ENCODE data around the gene SEC24C. TPM values are rescaled to one million over a fixed set of nuclear protein-coding genes. Genes with fewer than 3 reads are reported as not detected.
A peak's percentile ranks its signal among the peaks of the same experiment; 100 is the strongest.
"Not testable (repeated sequence)": the region's sequence is repeated elsewhere in the genome, so short reads cannot be mapped to it uniquely, and the experiment has no call there.

Gene SEC24C
- total RNA-seq (2014; rRNA removed; shearing (Covaris generic)): 30.2 and 40.3 TPM in 2 replicates

DNA sequence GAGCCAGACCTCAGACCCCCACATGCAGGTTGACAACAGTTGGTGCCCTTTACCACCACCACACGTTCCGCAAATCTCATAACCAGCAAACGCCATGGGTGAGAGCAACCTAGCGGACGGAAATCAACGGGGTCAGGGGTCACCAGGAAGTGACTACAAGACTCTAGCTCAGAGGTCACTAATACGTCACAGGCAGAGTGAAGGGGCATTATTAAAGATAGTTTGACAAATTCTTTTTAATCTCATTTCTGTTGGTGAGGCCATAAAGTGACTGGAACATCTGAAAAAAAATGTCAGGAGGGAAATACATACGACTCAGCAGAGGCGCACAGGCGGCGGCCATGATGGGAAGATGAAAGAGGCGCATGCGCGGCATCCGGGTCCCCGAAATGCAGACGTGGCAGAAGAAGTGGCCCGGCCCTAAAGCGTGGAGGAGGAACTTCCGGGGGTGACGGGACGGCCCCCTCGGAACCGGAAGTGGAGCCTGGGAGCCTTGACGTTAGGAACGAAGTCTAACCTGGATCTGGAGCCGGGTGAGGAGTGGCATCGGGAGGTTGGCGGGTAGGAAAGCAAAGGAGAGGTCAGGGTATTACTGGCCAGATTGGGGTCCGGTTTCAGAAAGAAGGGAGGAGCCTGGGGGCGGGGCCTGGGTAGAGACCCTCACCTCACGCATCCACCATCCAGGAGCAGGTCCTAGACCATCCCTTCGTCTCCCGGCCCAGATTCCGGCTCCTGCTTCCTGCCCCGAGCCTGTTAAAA is at the start of gene SEC24C:
Gene SEC24C (plus strand): TSS at position 468 of the 759 bp plus-strand sequence. CDS start 2,461 bp downstream, outside the sequence.
- peak; percentile 96 for DNase-seq (ENCODE audit: low read depth)

- DNase-seq (ENCODE audit: low read depth): not testable (repeated sequence)
Measured at GRCh38 chr10:73695302-73695701, 48.9 kb upstream of the SEC24C start.

- DNase-seq (ENCODE audit: low read depth): not testable (repeated sequence)
Measured at GRCh38 chr10:73697675-73698159, 46.5 kb upstream of the SEC24C start, which contains the start of gene AGAP5. AGAP5 (minus strand) TSS chr10:73698109; CDS start chr10:73697755, 354 bp downstream.

GRCh38 chr10:73698819-73699218 is 45.4 kb upstream of the SEC24C start:
- DNase-seq (ENCODE audit: low read depth): not testable (repeated sequence)

- not testable (repeated sequence) for DNase-seq (ENCODE audit: low read depth)
Measured at GRCh38 chr10:73703924-73704323, 40.2 kb upstream of the SEC24C start.

GRCh38 chr10:73705506-73706072 is 38.6 kb upstream of the SEC24C start:
- not testable (repeated sequence) for DNase-seq (ENCODE audit: low read depth)

- DNase-seq (ENCODE audit: low read depth): not testable (repeated sequence)
Measured at GRCh38 chr10:73706488-73706887, 37.7 kb upstream of the SEC24C start.

- DNase-seq (ENCODE audit: low read depth): not testable (repeated sequence)
Measured at GRCh38 chr10:73707628-73708027, 36.5 kb upstream of the SEC24C start.

GRCh38 chr10:73708122-73708521 is 36.0 kb upstream of the SEC24C start:
- DNase-seq (ENCODE audit: low read depth): not testable (repeated sequence)

DNA sequence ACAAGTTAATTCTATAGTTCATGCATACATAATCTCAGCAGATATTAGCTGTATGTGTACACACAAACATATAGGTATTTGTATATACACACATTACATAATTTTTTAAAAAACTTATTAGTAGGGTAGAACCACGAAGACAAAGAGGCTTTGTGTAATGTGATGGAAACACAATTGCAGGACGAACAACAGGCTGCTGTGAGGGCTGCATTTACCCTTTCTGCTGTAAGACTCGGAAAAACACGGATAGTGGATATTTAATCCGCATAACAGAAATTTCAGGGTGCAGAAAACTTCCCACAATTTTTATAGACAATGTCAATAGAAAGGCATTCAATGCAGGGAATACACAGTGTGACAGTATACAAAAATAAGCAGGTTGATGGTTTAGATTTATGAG is 32.5 kb upstream of the SEC24C start:
- DNase-seq (ENCODE audit: low read depth): not testable (repeated sequence)

- not testable (repeated sequence) for DNase-seq (ENCODE audit: low read depth)
Measured at GRCh38 chr10:73713912-73714311, 30.3 kb upstream of the SEC24C start.

DNA sequence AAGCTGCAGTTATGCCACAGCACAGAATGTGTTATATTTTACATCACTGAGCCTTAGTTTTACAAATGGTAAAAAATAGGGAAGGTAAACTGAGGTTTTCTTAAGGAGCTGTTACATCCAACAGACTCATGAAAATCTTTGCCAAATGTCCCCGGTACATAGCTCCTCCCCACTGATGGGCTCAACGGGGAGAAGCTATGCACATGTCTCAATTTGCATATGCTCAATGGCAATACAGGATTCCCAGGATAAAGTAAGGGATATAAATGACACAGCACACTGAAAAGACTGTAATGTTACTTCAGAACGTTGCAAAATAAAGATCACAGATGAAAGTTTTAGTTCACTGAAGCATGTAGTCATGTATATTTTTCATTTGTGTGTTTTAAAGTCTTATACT is 29.7 kb upstream of the SEC24C start:
- not testable (repeated sequence) for DNase-seq (ENCODE audit: low read depth)

- not testable (repeated sequence) for DNase-seq (ENCODE audit: low read depth)
Measured at GRCh38 chr10:73715179-73716156, 28.7 kb upstream of the SEC24C start.

DNA sequence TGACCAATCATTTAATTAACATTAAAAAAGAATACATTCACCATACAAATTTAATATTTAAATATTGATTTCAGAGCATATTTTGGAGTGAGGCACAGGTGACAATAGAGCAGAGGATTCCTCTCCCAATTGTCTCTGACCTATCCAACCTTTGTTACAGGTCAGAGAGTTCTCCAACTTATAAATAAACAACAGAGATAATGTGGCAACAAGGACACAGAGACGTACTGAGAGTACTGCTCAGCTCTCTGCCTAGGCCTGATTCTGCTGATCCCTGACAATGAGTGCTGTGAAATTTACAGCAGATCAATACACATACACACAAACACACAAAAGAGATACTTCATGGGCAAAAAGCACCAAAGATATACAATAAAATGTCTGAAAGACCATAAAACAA is 27.9 kb upstream of the SEC24C start:
- no peak for DNase-seq (ENCODE audit: low read depth)

DNA sequence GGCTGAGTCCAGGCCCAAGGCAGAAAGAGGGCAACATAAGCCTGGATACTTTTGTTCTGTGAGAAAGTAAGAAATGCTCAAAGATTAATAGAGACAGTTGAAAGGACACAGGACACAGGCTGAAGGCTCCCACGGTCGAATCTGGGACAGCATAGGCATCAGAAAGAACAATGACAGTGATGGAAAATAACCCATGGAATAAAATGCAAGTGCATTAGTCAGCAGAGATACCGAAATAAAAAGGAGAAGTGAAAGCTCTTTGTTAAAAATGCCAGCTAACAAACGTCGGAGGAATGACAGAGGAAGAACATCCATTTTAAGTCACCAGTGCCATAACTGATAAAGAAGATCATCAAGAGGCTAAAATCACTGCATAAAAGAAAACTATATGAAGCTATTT is 26.6 kb upstream of the SEC24C start:
- DNase-seq (ENCODE audit: low read depth): no peak

DNA sequence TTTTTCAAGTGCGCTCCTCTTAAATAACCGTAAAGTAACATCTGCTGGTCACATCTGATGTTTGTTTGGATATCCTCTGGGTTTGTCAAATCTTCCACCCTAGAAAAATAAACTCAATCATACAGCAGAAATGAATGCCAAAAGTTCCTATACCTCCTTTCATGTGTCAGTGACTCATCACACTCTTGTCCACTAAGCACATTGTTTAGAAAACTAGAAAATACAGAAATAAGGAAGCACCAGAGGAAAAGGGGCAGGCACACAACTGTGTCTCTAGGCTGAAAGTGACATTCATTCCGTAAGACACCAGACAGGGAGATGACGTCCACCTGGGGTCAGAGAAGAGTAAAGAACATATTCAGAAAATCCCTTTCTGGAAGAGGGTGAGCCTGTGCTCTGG is 23.6 kb upstream of the SEC24C start:
- DNase-seq (ENCODE audit: low read depth): not testable (repeated sequence)

DNA sequence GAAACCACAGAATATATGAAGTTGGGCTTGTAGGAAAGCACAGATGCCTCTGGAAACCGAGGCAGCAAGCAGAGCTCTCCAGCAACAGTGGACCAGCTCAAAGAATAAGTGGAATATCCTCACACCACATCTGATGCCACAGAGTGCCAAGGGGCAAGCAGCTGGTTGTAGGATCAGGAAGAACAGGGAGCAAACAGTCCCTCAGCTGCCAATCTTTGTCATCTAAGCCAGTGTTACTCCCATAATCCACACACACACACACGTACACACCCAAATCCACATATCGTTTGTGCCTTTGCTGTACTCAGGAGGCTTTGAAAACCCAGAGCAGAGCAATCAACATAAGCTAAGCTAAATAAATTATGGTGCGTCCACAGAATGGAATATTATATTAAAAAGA is 20.7 kb upstream of the SEC24C start:
- DNase-seq (ENCODE audit: low read depth): no peak

DNA sequence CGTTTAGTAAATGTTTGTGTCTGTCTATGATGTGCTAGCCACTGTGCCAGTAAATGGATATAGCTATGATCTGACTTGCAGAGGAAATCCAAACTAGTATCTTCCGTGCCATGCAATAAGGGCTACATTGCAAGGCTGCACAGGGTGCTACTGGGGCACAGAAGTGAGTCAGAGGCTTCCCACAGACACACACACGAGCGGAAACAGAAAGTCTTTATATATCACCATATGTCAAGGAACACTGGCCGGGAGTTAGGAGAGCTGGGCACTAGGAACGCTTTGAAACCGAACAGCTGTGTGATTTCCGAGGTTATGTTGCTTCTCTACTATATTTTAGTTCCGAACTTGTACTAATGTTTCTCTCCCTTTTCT is 14.4 kb upstream of the SEC24C start:
- DNase-seq (ENCODE audit: low read depth): peak; percentile 33

DNA sequence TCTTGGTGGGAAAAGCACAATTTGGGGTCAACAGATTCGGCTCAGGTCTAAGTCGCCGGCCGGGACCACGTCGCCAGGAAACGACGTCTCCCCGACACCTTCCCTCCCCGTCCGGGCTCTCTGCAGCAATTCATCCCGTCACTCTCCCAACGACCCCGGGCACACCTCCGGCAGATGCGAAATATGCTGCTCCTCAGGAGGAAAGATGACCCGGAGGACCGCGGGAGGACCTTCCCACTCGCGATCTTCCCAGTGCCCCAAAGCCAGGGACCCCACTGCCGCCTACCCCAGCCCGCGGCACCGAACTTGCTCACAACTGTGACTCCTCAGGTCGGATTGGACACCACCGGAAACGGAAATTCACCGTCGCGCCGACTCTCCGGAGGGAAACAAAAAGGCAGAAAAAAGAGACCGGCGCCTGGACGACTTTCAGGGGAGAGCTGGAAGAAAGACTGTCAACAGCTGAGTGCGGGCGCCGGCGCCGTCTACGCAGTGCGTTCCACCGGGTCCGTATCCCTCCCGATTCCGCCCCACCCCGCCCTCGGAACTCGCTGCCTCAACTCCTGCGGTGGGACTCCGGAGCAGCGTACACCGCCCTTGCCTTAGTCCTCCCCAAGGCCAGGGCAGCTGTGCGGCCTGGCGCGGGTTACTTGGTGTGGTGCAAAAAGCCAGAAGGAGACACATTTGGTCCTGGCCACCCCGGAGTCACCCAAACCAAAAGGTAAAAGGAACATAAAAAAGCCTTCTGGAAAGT is 13.8 kb upstream of the SEC24C start:
- DNase-seq (ENCODE audit: low read depth): peak; percentile 84

- no peak for DNase-seq (ENCODE audit: low read depth)
Measured at GRCh38 chr10:73731588-73732375, 12.4 kb upstream of the SEC24C start.
